A549 (cell line): ENCODE measurements around the gene PCBP3.

Experiments
- CBX8 ChIP-seq: fragments of 200-600 bp; sonication (generic); IDR thresholded peaks from 2 replicates; pipeline ENCODE4 v1.6.1; 2016
- EP300 ChIP-seq, 2 experiments: fragments of >200 bp; sonication (Bioruptor Twin); formaldehyde crosslinking; IDR thresholded peaks; 2 replicates in 1 of 2; 3 replicates in 1 of 2; pipeline ENCODE4 v1.6.1; 2016 to 2017
- GATA3 ChIP-seq: IDR thresholded peaks from 2 replicates; pipeline ENCODE4 v1.6.1; 2012; ENCODE audit warnings: borderline replicate concordance
- HOXB13 ChIP-seq: fragments of 250-450 bp; sonication (Bioruptor Pico); IDR thresholded peaks from 2 replicates; pipeline ENCODE4 v1.5.0; 2020; ENCODE audit warnings: low read depth, mild to moderate bottlenecking, moderate library complexity
- JUN ChIP-seq, 2 experiments: fragments of >200 bp; sonication (Bioruptor Twin); formaldehyde crosslinking; IDR thresholded peaks; 2 replicates in 1 of 2; 3 replicates in 1 of 2; pipeline ENCODE4 v1.6.1; 2016 to 2017
- POLR2A ChIP-seq: IDR thresholded peaks from 2 replicates; pipeline ENCODE4 v1.6.1; 2012; ENCODE audit warnings: mild to moderate bottlenecking, low read length
- TF ChIP-seq, protein P1 (sequence below): fragments of 450-650 bp; IDR thresholded peaks from 2 replicates; pipeline ENCODE4 v1.6.1; 2014; ENCODE audit warnings: antibody characterized with exemption
- TF ChIP-seq, protein P2 (sequence below): fragments of 150-350 bp; IDR thresholded peaks from 2 replicates; pipeline ENCODE4 v1.6.1; 2014; ENCODE audit warnings: low read depth, mild to moderate bottlenecking, low read length
- TF ChIP-seq, protein P3 (sequence below): fragments of >200 bp; sonication (Bioruptor Twin); formaldehyde crosslinking; IDR thresholded peaks from 3 replicates; pipeline ENCODE4 v1.5.1; 2016

GRCh38 chr21:45669382-45669781 lies 25.9 kb downstream of the PCBP3 start:
- TF ChIP-seq, protein P1, sequence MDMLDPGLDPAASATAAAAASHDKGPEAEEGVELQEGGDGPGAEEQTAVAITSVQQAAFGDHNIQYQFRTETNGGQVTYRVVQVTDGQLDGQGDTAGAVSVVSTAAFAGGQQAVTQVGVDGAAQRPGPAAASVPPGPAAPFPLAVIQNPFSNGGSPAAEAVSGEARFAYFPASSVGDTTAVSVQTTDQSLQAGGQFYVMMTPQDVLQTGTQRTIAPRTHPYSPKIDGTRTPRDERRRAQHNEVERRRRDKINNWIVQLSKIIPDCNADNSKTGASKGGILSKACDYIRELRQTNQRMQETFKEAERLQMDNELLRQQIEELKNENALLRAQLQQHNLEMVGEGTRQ: no peak
- TF ChIP-seq JUN (IDR thresholded peaks at IDR 0.05) (no peak), EP300 (IDR thresholded peaks at IDR 0.05) (no peak), GATA3 (no peak), HOXB13 (CRISPR knock-in tag) (no peak), POLR2A (no peak), CBX8 (no peak)
- TF ChIP-seq, protein P2, sequence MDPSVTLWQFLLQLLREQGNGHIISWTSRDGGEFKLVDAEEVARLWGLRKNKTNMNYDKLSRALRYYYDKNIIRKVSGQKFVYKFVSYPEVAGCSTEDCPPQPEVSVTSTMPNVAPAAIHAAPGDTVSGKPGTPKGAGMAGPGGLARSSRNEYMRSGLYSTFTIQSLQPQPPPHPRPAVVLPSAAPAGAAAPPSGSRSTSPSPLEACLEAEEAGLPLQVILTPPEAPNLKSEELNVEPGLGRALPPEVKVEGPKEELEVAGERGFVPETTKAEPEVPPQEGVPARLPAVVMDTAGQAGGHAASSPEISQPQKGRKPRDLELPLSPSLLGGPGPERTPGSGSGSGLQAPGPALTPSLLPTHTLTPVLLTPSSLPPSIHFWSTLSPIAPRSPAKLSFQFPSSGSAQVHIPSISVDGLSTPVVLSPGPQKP: no peak
- TF ChIP-seq, protein P3, sequence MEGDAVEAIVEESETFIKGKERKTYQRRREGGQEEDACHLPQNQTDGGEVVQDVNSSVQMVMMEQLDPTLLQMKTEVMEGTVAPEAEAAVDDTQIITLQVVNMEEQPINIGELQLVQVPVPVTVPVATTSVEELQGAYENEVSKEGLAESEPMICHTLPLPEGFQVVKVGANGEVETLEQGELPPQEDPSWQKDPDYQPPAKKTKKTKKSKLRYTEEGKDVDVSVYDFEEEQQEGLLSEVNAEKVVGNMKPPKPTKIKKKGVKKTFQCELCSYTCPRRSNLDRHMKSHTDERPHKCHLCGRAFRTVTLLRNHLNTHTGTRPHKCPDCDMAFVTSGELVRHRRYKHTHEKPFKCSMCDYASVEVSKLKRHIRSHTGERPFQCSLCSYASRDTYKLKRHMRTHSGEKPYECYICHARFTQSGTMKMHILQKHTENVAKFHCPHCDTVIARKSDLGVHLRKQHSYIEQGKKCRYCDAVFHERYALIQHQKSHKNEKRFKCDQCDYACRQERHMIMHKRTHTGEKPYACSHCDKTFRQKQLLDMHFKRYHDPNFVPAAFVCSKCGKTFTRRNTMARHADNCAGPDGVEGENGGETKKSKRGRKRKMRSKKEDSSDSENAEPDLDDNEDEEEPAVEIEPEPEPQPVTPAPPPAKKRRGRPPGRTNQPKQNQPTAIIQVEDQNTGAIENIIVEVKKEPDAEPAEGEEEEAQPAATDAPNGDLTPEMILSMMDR: no peak
